Esophagus squamous epithelium (tissue), 5 donors: ENCODE data around the gene RDM1. TPM values are rescaled to one million over a fixed set of nuclear protein-coding genes. Genes with fewer than 3 reads are reported as not detected.

Experiments used
- DNase-seq: peaks from one replicate; lab custom pipeline; 2025; lab: John Stamatoyannopoulos, UW
- H3K27ac ChIP-seq, 4 donors: fragments of 200-600 bp; sonication (generic); one replicate each; pipeline ENCODE4 v1.5.1; 2016 to 2019; ENCODE audit warnings: mild to moderate bottlenecking in 1 of 4
- H3K27me3 ChIP-seq, 4 donors: fragments of 200-600 bp; sonication (generic); 1 replicate in 3 of 4; 2 replicates in 1 of 4; pipeline versions ENCODE4 v1.5.1 to v1.6.0; 2017 to 2021; ENCODE audit warnings: antibody characterized with exemption in 1 of 4
- H3K36me3 ChIP-seq, 3 donors: fragments of 200-600 bp; sonication (generic); one replicate each; pipeline ENCODE4 v1.5.1; 2016 to 2019
- H3K4me1 ChIP-seq, 3 donors: fragments of 200-600 bp; sonication (generic); one replicate each; pipeline ENCODE4 v1.5.1; 2017 to 2019
- H3K4me3 ChIP-seq, 4 donors: fragments of 200-600 bp; sonication (generic); 1 replicate in 3 of 4; 2 replicates in 1 of 4; pipeline ENCODE4 v1.5.1; 2016 to 2019; ENCODE audit warnings: mild to moderate bottlenecking in 2 of 4, moderate library complexity in 1 of 4
- H3K9me3 ChIP-seq, 3 donors: fragments of 200-600 bp; sonication (generic); one replicate each; pipeline ENCODE4 v1.5.1; 2016 to 2019
- POLR2A ChIP-seq, 4 donors: fragments of 450-650 bp; IDR thresholded peaks; one replicate each; pipeline ENCODE4 v1.6.1; 2017; ENCODE audit warnings: antibody characterized with exemption in 4 of 4, mild to moderate bottlenecking in 4 of 4, moderate library complexity in 3 of 4
- WGBS, 2 donors: methylation state at CpG; one replicate each; pipeline ENCODE4 v1.1.5; 2018; 5-methylcytosine and 5-hydroxymethylcytosine counted together
- intact Hi-C: fragments of 100-400 bp; cut with DNase I; formaldehyde crosslinking; loops from one replicate; pipeline ENCODE4 v1.15.0; 2022
- total RNA-seq, 4 donors: library from RNA; depleted of rRNA; stranded (reverse); fragments of >200 nt; gene quantifications; one replicate each; pipeline ENCODE4 v1.1.0, GENCODE V29; 2016
- TF ChIP-seq, protein P1 (sequence below), 6 experiments: fragments of 450-650 bp in 4 of 6; fragments of 200-600 bp in 2 of 6; sonication (generic) in 2 of 6; IDR thresholded peaks; one replicate each; pipeline ENCODE4 v1.5.1; 2016 to 2019; ENCODE audit warnings: antibody characterized with exemption in 6 of 6, mild to moderate bottlenecking in 4 of 6, moderate library complexity in 4 of 6
- donor health status: DM: yes; HTN: yes; CAD: no.

RDM1 gene
- total RNA-seq, 4 donors from 2014 or later, result 0.38 to 4.0 (median 0.45) TPM

GRCh38 chr17:35936063-35936462 is 5.5 kb upstream of the RDM1 start:
- H3K36me3 ChIP-seq, result no peaks in the 10 kb centered on the region
- H3K4me3 ChIP-seq, result no peak overlapping the region
- no peaks in the 10 kb centered on the region for H3K27me3 ChIP-seq
- TF ChIP-seq POLR2A (IDR thresholded peaks at IDR 0.05), result no peak
- TF ChIP-seq, protein P1, sequence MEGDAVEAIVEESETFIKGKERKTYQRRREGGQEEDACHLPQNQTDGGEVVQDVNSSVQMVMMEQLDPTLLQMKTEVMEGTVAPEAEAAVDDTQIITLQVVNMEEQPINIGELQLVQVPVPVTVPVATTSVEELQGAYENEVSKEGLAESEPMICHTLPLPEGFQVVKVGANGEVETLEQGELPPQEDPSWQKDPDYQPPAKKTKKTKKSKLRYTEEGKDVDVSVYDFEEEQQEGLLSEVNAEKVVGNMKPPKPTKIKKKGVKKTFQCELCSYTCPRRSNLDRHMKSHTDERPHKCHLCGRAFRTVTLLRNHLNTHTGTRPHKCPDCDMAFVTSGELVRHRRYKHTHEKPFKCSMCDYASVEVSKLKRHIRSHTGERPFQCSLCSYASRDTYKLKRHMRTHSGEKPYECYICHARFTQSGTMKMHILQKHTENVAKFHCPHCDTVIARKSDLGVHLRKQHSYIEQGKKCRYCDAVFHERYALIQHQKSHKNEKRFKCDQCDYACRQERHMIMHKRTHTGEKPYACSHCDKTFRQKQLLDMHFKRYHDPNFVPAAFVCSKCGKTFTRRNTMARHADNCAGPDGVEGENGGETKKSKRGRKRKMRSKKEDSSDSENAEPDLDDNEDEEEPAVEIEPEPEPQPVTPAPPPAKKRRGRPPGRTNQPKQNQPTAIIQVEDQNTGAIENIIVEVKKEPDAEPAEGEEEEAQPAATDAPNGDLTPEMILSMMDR (IDR thresholded peaks at IDR 0.05), result no peak
- 86 to 96% methylated on average over 4 to 5 of the region's 5 CpGs for WGBS, 2 donors
- no peak for DNase-seq
- H3K27ac ChIP-seq, result no peak overlapping the region
- intact Hi-C loops, result no loop called here
- H3K4me1 ChIP-seq, result peaks cover 0 to 8% (median 0%) of the 10 kb centered on the region in 3 donors
- no peaks in the 10 kb centered on the region for H3K9me3 ChIP-seq

- H3K4me1 ChIP-seq, result peaks cover 8 to 21% (median 11%) of the 10 kb centered on the region in 3 donors
- no peaks in the 10 kb centered on the region for H3K9me3 ChIP-seq
- no peak overlapping the region for H3K27ac ChIP-seq
- TF ChIP-seq, protein P1 (IDR thresholded peaks at IDR 0.05), result no peak
- TF ChIP-seq POLR2A (IDR thresholded peaks at IDR 0.05), result no peak
- peaks cover 0 to 7% (median 0%) of the 10 kb centered on the region in 4 donors for H3K27me3 ChIP-seq
- intact Hi-C loops, result no loop called here
- no peak for DNase-seq
- H3K36me3 ChIP-seq, result no peaks in the 10 kb centered on the region
- no peak overlapping the region for H3K4me3 ChIP-seq
- WGBS, 2 donors, result 78 to 86% methylated on average over 10 of the region's 10 CpGs
These were observed 4.2 kb upstream of the RDM1 start for GRCh38 chr17:35934760-35935159.

- Histone ChIP-seq H3K4me3 (no peak overlapping the region), H3K27me3 (peaks cover 0 to 21% (median 0%) of the 10 kb centered on the region in 4 donors), H3K4me1 (peaks cover 8 to 21% (median 11%) of the 10 kb centered on the region in 3 donors), H3K27ac (no peak overlapping the region), H3K36me3 (no peaks in the 10 kb centered on the region), H3K9me3 (no peaks in the 10 kb centered on the region)
- intact Hi-C loops, result no loop called here
- TF ChIP-seq, protein P1 (IDR thresholded peaks at IDR 0.05), result no peak
- no peak for TF ChIP-seq POLR2A (IDR thresholded peaks at IDR 0.05)
- DNase-seq, result no peak
These were observed 2.0 kb upstream of the RDM1 start for GRCh38 chr17:35932586-35932985.

DNA sequence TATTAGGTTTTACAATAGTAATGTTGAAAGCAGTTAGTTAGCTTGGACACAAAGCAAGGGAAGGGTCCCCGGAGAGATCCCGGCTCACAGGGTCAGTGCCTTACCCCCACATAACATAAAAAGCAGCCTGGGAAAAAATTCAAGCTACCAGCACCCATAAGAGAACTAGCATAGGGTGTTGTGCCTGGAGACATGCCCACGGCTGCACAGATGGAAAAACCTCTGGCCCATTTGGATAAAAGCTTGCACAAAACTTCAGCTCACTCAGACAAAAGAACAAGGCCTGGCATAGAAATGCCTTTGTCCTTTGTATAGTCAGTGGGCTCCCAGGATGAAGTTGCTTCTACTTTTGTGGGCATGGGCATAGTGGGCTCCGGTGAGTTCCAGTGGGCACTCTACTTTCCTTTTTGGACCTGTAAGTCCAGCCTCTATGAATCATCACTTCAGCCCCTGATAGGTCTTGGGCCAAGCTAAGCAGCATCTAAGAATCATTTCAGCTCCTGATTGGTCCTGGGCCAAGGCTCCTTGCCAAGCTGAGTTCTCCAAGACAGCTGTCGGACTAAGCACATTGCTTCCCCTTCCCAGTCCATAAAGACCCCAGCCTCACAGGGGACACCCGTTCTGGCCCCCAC is 1.3 kb upstream of the RDM1 start:
- no peak for DNase-seq
- TF ChIP-seq, protein P1 (IDR thresholded peaks at IDR 0.05), result no peak
- TF ChIP-seq POLR2A (IDR thresholded peaks at IDR 0.05), result no peak
- 67 to 71% methylated on average over 5 to 6 of the region's 6 CpGs for WGBS, 2 donors

GRCh38 chr17:35927714-35928113 is 2.9 kb downstream of the RDM1 start:
- peaks cover 8 to 21% (median 11%) of the 10 kb centered on the region in 3 donors for H3K4me1 ChIP-seq
- intact Hi-C loops, result no loop called here
- TF ChIP-seq POLR2A (IDR thresholded peaks at IDR 0.05), result no peak
- TF ChIP-seq, protein P1 (IDR thresholded peaks at IDR 0.05), result no peak
- no peaks in the 10 kb centered on the region for H3K36me3 ChIP-seq
- H3K27me3 ChIP-seq, result peaks cover 0 to 21% (median 0%) of the 10 kb centered on the region in 4 donors
- no peak overlapping the region for H3K4me3 ChIP-seq
- H3K27ac ChIP-seq, result no peak overlapping the region
- no peaks in the 10 kb centered on the region for H3K9me3 ChIP-seq
- DNase-seq, result no peak

More for the DNA sequence above, 1.3 kb upstream of the RDM1 start:
- Histone ChIP-seq H3K27me3 (peaks cover 0 to 21% (median 0%) of the 10 kb centered on the region in 4 donors), H3K27ac (no peak overlapping the region), H3K4me3 (no peak overlapping the region), H3K9me3 (no peaks in the 10 kb centered on the region), H3K4me1 (peaks cover 8 to 21% (median 11%) of the 10 kb centered on the region in 3 donors), H3K36me3 (no peaks in the 10 kb centered on the region)
- intact Hi-C loops, result no loop called here
